NOMO-1 treated with dmso at 0.1 percent for 144 hours (cell line): ENCODE data around the gene ZC3H18.

Experiments used
- DNase-seq: peaks from one replicate; lab custom pipeline; 2025; ENCODE audit not compliant: unreplicated experiment; lab: John Stamatoyannopoulos, UW

ZC3H18 gene

GRCh38 chr16:88569985-88570690 lies at the start of gene ZC3H18:
TSS of gene ZC3H18 (plus strand) at chr16:88570403. CDS start at chr16:88577124, 6,721 bp downstream.
- peak; percentile 87 for DNase-seq

- DNase-seq: no peak
Observed at GRCh38 chr16:88521674-88522073, 48.5 kb upstream of the ZC3H18 start.

GRCh38 chr16:88522276-88522949 lies 47.8 kb upstream of the ZC3H18 start:
- no peak for DNase-seq

- DNase-seq: no peak
Observed at GRCh38 chr16:88523309-88524161, 46.7 kb upstream of the ZC3H18 start.

- DNase-seq: no peak
Observed at GRCh38 chr16:88524274-88524972, 45.8 kb upstream of the ZC3H18 start.

GRCh38 chr16:88524973-88525662 lies 45.1 kb upstream of the ZC3H18 start:
- DNase-seq: no peak

- DNase-seq: no peak
Observed at GRCh38 chr16:88525663-88525990, 44.6 kb upstream of the ZC3H18 start.

GRCh38 chr16:88526008-88526905 lies 43.9 kb upstream of the ZC3H18 start:
- DNase-seq: no peak

- no peak for DNase-seq
Observed at GRCh38 chr16:88526906-88527185, 43.4 kb upstream of the ZC3H18 start.

- no peak for DNase-seq
Observed at GRCh38 chr16:88527186-88527936, 42.8 kb upstream of the ZC3H18 start.

GRCh38 chr16:88527937-88528743 lies 42.1 kb upstream of the ZC3H18 start:
- DNase-seq: no peak

GRCh38 chr16:88528902-88529318 lies 41.3 kb upstream of the ZC3H18 start:
- no peak for DNase-seq

- DNase-seq: no peak
Observed at GRCh38 chr16:88529596-88529995, 40.6 kb upstream of the ZC3H18 start.

GRCh38 chr16:88530051-88530857 lies 39.9 kb upstream of the ZC3H18 start:
- DNase-seq: no peak

- no peak for DNase-seq
Observed at GRCh38 chr16:88530858-88531203, 39.4 kb upstream of the ZC3H18 start.

GRCh38 chr16:88531346-88531745 lies 38.9 kb upstream of the ZC3H18 start:
- DNase-seq: no peak

- no peak for DNase-seq
Observed at GRCh38 chr16:88531931-88532433, 38.2 kb upstream of the ZC3H18 start.
